HG03469 (cell line): ENCODE results near the gene SPTLC1.

Experiments used
- ATAC-seq: cut with Tn5 transposase; IDR thresholded peaks from one replicate; pipeline ENCODE4 v1.9.1; 2021; ENCODE audit warnings: mild to moderate bottlenecking, moderate library complexity, moderate number of reproducible peaks; ENCODE audit not compliant: unreplicated experiment

Gene SPTLC1

DNA sequence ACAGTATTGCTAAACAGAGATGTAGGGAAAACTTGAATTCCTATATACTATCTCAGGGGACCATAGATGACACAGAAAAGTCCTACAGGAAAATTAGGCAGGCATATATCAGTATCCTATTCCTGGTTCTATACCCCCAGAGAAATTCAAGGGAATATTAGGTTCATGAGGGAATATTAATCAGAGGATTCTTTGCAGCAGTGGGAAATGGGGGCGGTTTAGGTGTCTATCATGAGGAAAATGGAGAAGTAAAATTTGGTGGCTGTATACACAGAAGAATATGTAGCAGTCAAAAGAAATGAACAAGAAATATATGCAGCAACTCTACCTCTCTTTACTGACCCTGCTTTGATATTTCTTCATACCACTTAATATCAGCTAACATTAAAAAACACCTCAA lies 20.0 kb downstream of the SPTLC1 start:
- no peak for ATAC-seq

DNA sequence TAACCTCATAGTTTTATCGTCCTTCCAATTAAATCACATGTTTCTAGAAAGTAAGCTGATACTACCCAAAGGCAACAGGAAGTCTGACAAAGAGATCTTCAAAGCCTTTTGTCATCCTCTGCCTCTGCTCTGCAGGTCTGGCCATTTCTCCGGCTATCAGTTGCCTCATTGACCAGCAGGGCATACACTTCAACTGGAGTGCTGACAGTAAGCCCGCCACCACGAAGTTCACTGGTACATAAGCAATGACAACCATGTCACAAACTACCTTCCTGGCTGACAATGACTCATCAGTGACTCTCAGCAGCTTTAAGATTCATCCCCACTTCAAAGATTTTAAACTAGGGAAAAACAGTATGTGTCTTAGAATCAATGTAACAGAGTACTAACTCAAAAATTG lies 20.6 kb downstream of the SPTLC1 start:
- no peak for ATAC-seq

DNA sequence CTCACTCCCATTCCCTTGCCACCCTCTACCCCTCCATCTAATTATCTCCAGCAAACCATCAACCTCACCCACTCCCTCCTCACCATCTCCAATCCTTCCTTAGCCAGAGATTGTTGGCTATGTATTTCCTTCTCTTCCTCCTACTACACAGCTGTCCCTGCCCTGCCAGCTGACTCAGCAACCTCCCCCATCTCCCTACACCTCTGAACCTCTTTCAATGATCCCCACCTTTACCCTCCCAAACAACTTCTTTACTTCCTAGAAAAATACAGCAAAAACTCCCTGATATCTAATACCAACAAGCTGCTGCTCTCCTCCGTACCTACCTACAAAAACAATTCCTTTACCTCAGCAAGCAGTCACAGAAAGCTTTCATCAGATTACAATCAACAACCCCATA lies 37.3 kb downstream of the SPTLC1 start:
- no peak for ATAC-seq

DNA sequence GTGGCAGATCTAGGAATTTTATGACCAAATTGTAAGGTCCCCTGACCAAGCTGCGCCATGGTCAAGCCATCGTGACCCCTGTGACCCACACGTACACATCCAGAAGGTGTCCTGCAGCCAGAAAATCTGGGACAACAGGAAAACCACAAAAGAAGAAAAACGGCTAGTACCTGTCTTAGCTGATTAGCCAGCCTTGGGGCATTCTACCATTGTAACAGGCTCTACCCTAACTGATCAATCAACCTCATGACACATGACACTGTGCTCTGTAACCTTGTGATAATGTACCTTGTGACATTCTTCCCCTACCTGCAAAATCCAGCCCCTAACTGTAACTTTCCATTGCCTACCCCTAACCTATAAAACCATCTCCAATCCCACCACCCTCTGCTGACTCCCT lies 43.6 kb downstream of the SPTLC1 start:
- ATAC-seq, result no peak

DNA sequence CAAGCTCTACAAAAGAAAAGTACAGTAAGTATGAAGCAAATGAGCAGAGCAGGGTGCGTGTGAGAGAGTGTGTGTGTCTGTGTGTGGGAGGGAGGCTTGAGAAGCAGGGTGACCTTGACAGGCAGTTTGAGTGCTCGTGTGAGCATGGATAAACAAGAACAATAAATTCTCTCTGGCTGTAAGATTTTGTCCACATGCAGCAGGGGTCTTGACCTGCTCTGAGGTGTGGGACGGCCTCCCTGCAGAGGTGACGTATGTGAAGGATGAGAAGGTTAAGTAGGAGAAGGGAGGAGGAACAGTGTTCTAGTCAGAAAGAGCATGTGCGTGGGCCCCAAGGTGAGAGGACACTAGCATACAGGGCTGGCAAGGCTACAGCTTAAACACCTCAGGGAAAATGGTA lies 49.0 kb downstream of the SPTLC1 start:
- no peak for ATAC-seq

DNA sequence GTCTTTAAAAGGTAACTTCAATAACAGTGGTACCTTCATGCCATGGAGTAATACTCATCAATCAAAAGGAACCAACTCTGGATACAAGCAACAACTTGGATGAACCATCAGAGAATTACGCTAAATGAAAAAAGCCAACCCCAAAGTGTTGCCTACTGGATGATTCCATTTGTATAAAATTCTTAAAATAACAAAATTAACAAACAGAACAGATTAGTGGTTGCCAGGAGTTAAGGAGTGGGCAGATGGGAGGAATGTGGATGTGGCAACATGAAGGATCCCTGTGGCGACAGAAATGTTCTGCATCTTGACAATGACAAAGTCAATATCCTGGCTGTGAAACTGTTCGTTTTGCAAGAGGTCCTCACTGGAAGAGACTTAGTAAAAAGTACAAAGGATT lies 50.5 kb downstream of the SPTLC1 start:
- ATAC-seq, result no peak

DNA sequence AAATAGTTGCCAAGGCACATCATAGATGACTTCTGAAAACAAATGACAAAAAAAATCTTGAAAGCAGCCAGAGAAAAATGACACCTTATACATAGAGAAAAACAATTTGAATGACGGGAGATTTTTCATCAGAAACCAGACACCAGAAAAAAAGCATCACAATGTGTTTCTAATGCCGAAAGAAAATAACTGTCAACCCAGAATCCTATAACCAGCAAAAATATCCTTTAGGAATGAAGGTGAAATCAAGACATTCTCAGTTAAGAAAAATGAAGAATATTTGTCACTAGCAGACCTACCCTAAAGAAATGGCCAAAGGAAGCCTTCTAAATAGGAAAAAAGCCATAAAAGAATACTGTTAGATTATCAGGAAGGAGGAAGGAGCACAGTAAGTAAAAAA lies 54.0 kb downstream of the SPTLC1 start:
- ATAC-seq, result no peak

DNA sequence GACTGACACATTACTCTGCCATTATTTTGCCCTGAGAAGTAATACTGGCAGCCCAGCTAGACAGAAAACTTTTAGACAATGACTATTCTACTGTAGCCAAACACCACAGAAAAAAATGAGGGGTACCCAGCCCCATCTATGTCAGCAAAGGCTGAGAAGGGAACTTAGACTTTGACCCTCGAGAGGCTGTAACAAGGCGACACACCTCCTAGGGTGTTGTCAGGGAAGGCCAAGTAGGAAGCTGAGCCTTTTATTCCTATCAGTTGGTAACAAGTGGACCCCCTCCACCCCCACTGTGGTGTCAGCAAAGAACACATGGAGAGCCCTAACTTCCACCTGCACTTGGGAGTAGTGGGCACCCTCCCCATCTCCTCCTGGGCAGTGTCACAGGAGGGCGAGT lies 55.6 kb downstream of the SPTLC1 start:
- no peak for ATAC-seq

DNA sequence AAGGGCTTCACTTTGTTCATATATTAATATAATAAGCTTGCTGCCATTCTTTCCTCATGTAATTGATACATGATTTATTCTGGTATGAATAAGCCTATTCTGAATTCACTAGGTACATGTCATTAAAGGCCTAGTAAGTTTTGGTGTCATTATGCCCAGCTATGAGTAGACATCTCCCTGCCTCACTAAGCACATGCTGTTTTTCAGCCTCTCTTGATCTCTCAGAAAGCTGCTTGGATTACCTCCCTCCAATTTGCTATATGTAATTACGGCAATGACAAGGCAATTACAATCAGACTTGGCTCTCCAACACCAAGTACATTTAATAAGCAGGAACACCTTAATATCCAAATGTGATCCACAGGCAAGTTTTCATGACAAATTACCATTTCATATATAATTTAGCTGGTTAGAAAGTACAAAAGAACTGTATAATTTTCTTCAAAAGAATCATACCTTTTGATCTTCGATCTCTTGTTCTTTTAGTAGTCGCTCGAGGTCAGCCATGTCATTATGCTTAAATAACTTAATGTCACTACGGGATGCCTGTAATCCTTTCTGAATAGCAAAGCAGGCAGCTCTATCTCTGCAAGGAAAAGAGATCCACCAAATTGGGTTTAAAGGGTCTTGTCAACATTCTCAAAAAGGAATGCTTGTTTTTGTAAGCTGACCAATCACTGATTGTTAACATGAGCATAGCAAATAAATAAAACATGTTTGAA lies 56.3 kb downstream of the SPTLC1 start:
- no peak for ATAC-seq

DNA sequence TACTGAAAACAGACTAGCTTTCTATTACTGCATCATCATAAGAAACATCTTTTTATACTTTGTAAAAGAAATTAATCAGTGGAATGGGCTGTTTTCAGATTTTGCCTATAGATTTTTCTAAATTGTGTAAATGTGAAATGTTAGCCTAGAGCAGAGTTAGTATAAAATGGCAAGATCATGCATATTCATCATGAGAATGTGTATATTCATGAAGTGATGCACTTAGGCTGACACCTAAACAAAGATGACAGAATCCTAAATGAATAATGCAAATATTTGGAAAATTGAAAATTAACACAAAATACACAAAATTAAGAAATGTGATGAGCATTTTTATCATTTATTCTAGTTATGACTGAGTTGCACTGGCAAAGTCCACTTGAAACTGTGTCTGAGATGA lies 57.2 kb downstream of the SPTLC1 start:
- ATAC-seq, result no peak

DNA sequence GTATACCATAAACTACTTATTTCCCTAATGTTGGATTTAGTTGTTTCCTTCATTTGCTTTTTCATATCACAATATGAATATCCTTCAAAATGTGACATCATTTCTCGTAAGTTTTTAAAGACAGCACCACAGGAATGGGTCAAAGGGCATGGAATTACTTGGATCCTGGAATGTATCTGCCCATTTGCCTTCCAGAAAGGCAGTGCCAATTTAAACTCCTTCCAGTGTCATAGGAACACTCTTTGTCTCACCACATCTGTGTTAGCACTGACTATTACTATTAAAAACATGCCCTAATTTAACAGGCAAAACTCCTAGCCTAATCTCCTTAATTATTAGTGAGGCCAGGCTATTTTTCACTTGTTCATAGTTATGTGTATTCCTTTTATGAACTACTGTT lies 58.0 kb downstream of the SPTLC1 start:
- no peak for ATAC-seq

DNA sequence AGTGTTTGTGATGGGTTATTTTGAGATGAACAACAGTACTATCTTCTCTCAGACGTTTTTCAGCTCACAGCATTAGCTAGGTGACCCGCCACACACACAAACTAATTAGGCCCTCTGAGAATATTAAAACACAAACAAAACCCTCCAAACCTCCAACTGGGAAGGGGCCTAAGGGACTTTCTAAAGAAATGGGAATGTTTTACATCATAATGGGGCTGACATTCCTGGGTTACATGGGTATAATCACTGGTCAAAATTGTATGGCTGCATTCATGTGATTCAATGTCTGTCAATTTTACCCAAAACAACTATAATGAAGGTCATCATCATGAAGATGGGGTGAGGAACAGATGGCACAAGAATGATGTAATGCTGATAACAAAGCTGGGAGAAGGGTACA lies 59.6 kb downstream of the SPTLC1 start:
- ATAC-seq, result no peak

DNA sequence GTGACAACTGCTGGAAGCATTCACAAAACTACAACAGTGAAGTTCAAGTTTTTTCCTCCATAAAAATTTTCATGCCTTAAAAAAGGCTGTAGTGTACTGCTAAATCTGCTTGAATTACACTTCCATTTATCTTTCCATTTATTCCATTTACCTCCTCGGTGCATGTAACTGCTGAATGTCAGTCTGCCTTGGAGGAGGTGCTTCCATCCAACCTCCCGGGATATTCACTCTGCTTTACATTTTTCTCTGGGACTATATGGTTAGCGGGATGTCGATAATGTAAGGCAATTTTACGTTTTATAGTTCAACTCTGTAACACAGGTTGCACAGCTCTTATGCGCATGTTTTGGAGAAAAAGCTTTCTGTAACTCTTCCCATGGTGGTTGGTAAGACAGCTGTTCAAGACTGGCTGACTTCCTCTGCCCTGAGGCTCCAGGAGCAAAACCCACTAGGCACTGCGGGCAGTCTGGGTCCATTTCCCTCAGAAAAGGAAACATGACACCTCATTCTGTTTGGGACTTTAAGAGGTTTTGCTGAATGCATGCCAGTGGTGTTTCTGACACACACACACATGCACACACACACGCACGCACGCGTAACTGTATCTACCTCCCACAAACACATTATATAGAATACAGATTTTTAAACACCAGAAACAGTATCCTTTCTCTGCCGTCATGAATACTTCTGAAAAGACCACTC lies 66.1 kb downstream of the SPTLC1 start:
- ATAC-seq, result no peak

DNA sequence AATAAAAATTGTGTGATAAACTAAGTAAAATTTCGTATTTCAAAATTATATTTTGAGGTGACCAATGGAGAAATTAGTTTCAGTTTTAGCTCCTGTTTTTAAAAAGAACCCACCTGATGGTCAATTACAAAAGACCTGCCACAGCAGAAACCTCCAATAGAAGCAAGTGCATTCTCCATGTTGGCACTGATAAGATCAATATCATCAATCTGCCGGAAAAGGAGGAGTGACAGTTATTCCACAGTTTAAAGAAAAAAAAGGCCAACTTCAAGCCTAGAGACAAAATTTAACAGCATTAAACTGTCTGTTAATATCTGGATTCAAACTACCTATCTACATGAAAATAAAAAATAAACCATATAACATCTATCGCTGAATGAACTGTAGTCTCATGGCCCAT lies 67.7 kb downstream of the SPTLC1 start:
- no peak for ATAC-seq

DNA sequence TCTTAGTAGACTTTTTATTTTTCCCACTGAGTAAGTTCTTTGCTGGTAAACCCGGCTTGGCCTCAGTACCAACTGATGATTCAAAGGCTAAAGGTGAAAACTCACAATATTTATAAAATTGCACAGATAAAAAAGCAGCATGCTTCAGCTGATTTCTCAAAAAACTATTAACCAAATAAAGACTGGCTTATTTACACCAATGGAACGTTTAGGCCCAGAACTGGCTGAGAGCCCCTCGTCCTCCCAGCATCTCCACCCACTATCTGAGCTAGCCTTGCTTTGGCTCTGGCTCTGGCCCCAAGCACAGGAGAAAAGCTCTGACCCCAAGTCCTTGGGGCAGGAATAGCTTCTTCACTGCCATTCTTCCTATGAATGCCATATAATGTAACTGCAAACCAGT lies 68.5 kb downstream of the SPTLC1 start:
- ATAC-seq, result no peak

DNA sequence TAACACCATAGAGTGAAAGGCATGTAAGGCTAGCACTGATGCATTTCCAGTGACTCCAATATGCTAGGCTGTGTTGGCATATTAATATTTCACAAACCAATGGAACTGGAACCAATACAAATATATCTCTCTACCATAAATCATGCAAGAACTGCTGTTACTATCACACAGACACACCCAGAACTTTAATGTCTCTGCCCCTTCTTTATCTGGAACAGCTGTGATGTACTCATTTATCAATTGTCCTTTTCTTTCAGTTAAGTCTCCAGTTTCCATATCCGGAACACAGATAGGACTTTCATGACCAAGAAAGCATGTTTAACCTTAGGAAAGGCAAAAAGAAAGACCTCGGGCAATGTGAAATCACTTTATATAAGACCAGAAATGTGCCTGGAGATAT lies 70.3 kb downstream of the SPTLC1 start:
- ATAC-seq, result no peak

DNA sequence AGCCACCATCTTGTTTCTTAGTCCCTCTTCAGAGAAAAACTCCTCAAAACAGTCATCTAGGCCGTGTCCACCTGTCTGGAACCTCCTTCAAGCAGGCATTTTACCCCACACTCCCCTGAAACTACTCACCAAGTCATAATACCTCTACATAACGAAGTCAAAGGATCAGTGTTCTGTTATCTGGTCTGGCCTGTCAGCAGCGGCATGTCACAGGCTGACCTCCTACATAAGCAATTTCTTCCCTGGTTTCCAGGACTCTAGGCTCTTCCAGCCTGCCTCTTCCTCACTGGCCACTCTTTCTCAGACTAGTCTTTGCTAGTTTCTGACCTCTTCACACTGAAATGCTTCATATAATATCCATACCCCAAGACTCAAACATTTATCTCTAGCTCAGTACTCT lies 72.2 kb downstream of the SPTLC1 start:
- ATAC-seq, result no peak

DNA sequence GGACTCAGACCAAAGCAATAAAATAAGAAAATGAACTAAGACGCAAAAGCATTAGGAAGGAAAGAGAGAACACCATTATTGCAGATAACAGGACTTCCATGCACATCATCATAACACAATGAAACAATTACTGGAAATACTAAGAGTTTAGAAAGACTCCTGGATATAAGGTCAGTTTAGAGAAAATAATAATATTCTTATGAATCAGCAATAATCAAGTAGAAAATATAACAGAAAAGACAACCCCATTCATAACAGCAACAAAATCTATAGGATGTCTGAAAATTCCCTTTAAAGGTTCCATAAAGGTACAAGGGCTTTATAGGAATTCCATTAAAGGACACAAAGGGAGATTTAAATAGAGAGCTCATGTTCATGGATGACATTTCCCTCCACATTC lies 73.0 kb downstream of the SPTLC1 start:
- ATAC-seq, result no peak

DNA sequence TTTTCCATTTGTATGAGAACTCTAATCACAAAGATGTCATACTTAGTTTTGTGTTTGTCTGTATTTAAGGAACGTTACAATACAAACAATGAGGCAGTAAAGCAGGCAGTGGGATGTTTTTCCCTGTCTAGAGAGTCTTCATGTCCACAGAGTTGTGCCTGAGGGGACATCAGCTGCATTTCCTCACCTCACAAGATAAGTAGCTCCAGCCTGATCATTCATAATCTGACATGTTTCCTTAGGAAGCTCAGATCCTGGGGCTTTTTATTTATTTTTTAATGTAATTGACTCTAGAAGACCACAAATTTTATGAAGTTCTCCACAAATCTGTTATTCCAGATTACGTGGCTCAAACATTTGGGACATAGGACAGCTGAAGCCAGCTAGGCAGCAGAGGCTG lies 78.5 kb downstream of the SPTLC1 start:
- ATAC-seq, result no peak

DNA sequence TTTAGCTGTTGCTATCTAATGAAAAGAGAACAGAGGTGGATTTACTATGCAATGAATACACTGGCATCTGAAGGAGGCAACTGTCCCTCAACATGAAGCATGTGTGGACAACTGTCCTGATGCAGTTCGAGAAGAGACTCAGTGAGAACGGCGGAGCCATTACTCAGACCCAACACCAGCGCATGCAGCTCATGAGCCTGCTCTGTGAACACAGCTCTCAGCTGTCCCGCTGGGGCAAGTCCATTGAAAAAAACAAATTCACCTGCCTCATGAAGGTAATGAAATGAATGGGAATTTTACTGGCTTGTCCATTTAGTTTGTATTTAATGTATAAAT lies 78.8 kb downstream of the SPTLC1 start:
- ATAC-seq, result no peak

DNA sequence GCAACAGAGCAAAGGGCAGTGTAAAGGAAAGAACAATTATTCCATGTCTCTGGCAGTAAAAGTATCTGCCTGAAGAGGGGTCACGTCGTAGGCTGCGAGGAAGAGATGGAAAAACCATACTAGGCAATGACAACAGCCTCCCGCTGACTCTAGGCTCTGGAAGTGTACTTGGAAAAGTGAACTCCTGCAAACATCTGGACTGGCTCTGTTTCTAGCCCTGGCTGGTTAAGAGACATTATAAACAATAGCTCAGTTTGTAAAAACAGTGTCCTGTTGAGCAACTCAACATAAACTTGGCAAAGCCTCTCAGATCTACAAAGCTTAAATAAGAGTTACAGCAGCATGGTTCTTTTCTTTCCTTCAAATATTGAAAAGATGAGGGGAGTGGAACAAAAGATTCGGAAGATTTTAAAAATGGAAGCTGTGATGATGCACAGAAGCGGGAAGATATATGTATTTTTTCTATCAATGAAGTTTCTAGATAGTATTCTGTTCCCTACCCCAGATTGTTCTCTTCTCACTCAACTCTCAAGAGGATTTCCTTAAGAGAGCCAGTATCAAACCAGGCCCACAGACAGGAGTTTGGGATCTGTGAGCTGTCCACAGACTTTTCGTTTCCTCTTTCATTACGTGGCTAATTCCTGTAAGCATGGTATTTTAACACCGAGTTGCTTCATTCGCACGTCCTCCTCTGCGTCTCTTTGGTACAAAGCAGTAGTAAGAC lies 79.4 kb downstream of the SPTLC1 start:
- ATAC-seq, result no peak

DNA sequence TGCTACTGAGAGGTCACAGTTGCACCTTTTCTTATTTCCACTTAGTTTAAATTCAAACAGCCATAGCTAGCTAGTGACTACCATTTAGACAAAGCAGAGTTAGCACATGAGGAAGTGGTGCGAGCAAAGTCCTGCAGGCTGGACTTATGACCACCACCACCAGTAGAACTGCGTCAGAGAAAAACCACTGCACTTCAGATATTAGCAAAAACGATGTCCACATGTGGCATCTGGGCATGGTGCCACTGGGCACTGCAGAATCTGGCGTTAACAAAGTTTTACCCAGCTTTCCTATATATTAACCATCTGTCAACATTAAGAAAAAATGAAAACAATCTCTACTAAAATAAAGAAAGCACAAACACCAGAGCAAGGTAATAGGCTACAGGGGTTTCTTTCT lies 80.1 kb downstream of the SPTLC1 start:
- ATAC-seq, result no peak
